Stimulated activated CD8-positive, alpha-beta memory T cell treated with anti-CD3 and anti-CD28 coated beads, Interleukin-2, amount 100 ng/mL, for 48 hours (primary cell): Measurements from ENCODE around the gene MMP24.
A peak's percentile ranks its signal among the peaks of the same experiment; 100 is the strongest.

Experiments
- DNase-seq, 2 donors: peaks; one replicate each; pipeline ENCODE4 v3.0.0-alpha.2; 2020; ENCODE audit warnings: low read depth in 2 of 2

Gene MMP24

DNA sequence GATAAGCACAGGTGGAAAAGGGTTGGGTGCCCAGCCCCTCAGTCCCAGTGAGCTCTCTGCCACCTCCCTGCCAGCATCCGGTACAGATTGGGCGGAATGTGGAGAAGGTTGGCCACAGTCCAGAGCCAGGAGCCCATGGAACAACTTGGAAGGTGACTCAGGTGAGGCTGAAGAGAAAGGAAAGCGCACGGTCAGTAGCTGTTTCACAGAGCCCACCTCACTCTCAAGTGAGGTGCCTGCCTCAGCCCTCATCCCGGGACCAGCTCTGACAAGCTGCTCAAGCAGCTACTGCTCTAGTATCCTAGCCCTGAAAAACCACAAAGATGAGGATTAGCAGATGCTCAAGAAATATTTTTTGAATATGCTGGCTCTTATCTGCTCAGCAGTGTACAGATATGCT, 52.5 kb downstream of the MMP24 start:
- DNase-seq, result no peak

DNA sequence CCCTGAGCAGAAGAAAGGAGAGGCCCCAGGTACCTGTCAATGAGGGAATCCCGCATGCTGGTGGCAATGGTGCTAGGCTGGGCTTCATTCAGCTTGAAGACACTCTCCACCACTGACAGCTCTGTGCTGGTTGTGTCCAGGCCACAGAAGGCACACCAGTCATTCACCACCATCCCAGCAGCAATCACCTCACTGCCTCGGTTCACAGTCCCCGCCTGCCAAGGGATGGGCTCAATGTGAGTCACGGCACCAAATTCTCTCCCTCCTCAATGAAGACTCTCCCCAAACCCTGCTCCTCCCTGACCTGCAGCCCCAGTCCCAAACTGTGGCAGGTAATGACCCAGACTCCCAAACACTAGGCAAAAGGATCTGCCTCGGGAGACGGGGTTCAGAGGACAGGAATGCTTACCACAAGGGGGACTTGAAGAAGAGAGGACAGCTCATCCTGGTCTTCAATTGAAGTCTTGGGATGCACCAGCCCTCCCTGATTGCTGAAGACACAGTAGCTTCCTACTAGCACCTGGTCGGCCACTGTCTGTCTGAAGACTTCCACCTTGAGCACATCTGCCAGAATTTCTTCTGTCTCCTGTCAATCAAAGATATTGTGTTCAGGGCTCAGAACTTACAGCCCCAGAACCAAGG, 53.2 kb downstream of the MMP24 start:
- no peak for DNase-seq

DNA sequence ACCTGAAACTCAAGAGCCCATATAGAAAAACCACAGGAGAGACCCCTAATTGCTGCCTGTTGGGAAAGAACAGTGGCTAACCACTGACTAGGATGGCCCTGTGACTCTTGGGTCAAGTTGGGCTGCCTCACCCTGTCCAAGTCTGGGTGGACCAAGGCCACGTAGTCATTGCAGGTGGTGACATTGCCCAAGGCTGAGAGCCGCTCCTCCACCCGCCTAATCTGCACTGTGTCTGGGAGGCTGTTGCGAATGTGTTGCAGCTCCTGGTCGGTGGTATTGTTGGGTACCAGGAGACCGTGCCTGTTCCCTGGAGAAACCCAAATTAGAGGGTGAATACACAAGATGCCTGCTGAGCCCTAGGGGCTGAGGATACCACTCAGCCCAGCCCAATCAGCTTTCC, 54.0 kb downstream of the MMP24 start:
- DNase-seq, result no peak

DNA sequence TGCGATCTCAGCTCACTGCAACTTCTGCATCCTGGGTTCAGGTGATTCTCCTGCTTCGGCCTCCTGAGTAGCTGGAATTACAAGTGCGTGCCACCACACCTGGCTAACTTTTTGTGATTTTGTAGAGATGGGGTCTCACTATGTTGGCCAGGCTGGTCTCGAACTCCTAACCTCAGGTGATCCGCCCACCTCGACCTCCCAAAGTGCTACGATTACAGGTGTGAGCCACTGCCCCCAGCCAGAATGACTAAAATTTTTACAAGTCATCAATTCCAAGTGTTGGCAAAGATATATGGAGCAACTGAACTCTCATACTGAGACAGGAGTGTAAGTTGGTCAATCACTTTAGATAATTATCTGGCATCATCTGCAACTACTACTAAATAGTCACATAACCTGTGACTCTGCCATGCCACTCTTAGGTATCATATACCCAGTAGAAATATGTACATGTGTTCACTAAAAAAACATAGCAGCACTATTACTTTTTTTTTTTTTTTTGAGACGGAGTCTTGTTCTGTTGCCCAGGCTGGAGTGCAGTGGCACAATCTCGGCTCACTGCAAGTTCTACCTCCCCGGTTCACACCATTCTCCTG, 55.1 kb downstream of the MMP24 start:
- DNase-seq, result no peak

DNA sequence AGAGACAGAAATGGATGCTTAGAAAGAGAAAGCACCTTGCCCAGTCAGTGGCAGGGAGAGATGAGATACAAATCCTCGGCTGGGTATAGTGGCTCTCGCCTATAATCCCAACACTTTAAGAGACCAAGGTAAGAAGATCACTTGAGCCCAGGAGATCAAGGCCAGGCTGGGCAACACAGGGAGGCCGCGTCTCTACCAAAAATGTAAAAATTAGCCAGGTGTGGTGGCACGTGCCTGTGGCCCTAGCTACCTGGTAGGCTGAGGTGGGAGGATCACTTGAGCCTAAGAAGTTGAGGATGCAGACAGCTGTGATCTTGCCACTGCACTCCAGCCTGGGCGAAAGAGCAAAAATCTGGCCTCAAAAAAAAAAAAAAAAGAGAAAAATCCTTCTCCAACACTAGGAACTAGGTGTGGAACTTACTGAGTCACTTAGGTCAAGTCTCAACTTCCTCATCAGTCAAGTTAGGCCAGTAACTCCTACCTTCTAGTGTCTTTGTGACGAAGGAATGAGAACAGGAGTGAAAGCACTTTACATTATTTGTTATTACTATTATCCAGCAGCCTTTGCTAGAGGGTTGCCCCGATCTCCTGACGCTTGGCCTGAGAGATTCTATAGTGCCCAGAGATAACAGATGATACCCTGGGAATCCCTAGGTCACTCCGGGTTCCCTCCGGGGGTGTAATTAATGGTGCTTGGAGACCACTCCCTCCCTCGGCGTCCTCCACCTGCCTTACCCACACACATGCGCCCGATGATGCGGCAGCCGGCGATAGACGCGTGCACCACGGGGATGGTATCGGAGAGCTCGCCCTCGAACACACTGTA, 57.2 kb downstream of the MMP24 start:
- DNase-seq, result no peak

DNA sequence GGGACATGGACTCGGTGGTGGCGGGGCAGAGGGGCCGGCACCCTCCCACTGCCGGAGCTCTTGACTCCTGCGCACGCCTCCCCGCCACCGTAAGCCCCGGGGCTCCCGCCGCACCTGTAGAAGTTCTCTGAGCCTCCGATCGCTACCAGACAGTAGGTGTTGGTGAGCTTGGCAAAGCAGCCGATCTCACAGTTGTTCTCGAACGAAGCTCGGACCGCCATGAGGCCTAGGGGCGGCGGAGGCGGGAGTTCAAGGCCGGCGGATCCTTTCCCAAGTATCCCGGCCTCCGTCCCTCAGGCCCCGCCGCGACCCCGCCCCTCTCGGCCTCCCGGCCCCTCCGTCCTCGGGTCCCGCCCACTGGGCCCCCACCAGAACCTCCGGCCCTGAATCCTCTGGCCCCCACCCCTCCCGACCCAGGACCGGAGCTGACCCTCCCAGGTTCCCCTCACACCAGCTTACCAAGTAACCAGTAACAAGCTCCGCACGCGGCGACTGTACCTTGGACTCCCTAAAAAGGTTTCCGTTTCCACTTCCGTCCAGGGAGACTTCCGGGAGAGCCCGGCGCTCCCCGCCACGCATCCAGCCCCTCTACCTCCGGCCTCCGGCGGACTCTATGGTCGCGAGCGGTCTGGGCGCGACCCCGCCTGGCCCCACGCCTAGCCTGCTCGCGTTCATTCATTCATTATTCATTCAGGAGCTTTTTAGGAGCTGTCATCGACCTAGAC, 57.9 kb downstream of the MMP24 start, which contains the start of gene EIF6:
Gene EIF6 (minus strand): TSS at position 506 of the 725 bp plus-strand sequence. CDS start 285 bp downstream, at position 221.
- peak; percentile 65 to 75 for DNase-seq

DNA sequence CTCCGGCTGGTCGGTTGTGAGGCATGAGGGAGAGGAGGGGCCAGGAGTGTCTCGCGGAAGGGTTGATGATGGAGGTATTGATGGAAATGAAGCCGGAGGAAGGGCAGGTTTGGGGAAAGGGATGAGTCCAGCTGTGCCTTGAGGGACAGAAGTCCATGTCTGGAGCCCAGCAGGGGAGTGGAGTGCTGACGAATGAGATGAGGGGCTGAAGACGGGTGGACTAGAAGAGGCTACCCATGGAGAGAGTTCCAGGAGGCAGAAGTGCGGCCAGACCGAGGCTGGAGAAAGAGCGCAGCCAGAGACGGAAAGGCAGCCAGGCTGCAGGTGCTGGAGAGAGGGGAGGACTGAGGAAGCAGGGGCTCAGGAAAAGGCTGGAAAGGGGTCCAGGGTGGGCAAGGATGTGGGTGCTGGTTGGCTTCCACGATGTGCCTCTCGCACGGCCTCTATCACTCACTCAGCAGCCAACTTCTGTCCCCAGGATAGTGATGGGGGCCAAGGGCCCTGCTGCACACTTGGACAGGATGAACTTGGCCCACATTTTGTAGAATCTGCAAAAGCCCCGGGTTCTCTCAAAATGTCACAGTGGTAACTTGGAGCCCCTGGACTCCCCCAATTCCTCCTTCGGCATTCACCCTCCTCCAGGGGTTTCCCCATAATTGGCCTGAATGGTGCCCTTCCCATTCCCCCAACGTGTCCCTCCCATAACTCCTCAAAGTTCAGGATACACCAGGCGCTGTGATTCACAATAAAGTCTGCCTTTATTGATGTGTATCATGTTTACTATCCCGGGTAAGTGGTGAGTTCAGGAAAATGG, 58.7 kb downstream of the MMP24 start:
- no peak for DNase-seq

DNA sequence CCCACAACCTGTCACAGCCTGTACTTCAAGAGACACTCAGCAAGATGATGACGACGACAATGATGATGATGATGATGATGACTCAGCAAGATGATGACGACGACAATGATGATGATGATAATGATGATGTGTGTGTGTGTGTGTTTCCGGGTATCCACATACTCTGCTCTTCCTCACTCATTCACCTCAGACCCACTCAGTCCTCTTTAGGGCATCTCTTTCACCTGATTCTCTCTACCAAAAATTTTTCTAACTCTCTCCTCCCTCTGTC, 59.3 kb downstream of the MMP24 start:
- DNase-seq, result no peak

DNA sequence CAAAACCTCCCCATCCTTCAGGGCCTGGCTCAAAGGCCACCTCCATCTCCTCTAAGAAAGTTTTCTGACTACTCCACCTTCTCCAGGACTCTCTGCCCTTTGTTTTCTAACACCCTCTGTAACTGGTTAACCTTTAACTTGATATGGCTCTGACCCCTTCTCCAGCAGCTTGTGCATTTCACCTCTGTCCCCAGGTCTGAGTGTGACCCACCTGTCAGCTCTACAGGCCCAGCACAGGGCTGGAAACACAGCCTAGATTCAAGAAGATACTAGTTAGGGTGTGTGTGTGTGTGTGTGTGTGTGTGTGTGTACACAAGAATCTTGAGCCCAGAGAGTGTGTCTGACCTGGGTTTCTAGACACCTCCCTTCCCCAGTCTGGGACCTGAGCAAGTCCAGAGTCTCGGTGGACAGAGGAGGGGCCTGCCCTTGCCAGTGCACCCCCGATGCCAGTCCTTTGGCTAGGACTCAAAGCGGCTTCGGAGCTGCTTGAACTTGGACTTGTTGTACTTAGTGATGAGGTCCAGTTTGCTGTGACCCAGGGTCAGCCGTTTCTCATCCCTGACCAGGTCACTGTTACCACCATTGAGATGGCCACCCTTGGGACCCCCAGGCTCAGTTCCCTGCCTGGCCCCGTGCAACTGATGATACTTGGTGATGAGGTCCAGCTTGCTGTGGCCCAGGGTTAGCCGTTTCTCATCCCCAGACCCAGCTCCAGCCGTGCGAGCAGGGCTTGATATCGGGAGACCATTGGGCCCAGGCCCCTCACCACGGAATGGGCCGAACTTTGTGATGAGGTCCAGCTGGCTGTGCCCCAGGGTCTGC, 59.8 kb downstream of the MMP24 start:
- no peak for DNase-seq

DNA sequence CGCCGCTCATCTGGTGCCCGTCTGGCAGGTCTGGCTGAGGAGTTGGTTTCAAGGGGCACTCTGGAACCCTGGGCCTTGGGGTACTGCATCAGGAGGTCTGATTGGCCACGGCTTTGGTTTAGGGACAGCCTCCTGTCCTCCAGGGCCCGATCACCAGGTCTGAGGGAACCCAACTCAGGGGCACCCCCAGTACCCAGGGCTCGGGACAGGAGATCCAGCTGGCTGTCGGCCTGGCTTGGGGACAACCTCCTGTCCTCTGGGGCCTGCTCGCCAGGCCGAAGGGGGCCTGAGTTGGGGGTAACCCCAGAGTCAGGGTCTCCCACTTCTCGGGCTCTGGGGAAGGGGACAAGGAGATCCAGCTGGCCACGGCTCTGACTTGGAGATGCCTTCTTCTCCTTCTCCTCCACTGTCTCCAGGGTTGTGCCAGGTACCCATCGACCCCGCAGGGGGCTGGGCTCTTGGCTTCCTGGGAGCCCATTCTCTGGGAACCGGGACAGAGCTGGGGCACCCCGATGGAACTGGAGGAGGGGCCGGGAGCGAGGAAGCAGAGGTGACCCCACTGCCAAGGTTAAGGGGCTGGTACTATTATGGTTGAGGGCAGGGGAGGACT, 60.5 kb downstream of the MMP24 start:
- DNase-seq, result no peak

DNA sequence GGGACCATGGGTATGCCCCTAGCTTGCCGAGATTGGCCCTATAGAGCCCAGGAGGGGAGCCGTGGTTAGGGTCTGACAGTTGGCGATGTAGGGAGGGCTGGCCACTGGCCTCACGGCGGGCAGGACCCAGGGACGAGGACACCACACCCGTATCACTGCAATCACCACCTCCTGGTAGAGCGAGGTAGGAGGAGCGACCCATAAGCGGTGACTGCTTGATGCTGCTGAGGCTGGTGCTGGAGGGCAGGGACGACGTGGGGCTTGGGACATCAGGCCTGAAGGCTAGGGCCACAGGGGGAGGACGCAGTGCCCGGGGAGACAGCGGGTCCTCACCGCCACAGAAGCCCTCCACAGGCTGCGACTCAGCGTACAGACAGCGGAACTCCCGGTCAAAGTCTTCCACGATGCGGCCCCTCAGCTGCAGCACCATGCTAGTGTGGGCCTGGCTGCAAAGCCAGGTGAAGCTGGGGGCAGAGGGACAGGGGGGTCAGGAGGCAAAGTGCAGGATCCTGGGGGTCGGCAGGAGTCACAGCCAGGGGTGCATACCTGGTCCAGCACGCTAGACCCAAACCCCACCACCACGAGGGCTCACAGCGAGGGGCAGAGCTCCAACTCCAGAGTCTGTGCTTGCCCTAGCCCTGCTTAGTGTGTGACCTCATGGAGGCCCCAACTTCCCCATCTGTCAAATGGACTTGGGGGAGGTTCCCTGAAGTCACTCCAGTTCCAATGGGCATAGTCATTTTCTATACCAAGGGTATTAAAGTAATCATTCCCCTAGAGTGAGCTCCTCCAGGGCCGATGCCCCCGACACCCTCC, 61.2 kb downstream of the MMP24 start:
- no peak for DNase-seq

DNA sequence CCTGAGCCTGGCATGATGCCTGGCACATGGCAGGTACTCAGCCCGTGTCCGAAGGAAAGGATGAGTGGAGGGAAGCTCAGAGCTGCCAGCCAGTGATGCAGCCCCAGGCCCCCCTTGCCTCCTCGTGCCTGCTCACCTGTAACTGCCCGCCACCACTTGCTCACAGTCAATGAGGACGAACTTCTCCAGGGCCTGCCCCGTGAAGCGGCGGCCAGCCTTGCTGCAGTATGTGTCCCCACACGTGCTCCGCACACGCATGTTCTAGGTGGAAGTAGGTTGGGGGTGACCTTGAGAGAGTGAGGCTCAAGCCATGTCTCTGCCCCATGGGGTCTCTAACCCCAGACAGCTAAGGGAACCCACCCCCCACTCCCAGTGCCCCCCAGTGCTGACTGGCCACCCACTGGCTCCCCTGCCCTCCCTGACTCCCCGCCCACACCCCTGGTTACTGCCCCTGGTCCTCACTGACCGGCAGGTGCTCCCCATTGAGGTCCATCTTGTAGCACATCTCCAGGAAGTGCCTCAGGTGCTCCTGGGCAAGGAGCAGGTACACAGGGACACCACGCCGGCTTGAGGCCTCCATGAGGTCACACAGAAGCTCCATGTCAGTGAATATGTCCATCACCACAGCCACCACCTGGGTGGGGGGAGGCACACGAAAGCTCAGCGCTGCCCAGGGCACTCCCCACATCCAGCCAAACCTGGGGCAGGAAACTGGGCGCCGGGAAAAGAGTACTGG, 62.0 kb downstream of the MMP24 start:
- no peak for DNase-seq

DNA sequence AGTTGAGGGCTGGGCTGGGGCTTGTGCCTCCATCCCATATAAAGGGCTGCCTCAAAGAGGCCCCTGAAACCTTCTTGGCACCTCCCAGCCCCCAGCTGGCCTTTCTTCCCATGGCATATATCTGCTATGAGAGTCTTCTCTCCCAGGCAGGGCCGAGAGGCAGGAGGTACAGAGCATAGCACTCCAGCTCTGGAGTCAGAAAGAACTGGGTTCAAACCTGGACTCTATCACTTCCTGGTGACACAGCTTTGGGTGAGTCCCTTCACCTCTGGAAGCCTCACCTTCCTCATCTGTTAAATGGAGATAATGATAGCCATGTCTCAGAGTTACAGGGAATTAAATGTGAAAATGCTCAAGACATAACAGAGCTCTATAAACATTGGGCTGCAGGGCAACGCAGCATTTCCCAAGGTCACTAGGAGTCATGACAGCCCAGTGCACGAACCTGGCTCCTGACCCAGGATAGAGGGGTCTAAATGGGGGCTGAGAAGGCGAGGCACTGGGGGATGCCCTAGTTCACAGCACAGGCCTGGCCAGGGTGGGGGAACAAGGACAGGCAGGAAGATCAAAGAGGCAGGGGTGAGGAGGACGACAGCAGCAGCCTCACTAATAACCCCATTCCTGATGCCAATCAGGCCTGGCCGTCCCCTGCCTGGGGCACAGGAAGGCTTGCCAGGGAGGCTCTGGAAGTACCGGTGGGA, 63.8 kb downstream of the MMP24 start:
- no peak for DNase-seq

DNA sequence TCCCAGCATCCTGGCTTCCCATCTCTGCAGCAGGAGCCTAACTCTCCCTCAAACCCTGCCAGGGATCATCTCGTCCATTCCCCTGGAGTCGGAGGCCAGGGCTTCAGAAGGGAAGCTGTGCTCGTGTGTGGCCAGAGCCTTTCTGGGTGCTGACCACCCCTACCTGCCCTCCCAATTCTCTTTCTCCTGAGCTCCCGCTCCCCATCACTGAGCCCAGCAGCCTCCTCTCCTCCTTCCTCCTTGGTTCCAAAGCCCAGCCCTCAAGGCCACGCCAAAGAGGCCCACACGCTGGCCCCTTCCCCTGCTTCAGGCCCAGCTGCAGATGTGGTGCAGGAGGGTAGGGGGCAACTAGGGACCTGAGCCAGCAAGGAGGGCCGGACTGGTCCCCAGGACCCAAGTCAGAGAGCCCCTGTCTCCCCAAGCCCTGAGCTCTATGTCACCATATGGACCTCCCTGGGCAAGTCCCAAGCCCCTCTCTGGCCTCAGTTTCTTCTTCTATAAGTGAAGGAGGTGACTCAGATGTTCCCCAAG, 64.5 kb downstream of the MMP24 start:
- DNase-seq, result no peak

DNA sequence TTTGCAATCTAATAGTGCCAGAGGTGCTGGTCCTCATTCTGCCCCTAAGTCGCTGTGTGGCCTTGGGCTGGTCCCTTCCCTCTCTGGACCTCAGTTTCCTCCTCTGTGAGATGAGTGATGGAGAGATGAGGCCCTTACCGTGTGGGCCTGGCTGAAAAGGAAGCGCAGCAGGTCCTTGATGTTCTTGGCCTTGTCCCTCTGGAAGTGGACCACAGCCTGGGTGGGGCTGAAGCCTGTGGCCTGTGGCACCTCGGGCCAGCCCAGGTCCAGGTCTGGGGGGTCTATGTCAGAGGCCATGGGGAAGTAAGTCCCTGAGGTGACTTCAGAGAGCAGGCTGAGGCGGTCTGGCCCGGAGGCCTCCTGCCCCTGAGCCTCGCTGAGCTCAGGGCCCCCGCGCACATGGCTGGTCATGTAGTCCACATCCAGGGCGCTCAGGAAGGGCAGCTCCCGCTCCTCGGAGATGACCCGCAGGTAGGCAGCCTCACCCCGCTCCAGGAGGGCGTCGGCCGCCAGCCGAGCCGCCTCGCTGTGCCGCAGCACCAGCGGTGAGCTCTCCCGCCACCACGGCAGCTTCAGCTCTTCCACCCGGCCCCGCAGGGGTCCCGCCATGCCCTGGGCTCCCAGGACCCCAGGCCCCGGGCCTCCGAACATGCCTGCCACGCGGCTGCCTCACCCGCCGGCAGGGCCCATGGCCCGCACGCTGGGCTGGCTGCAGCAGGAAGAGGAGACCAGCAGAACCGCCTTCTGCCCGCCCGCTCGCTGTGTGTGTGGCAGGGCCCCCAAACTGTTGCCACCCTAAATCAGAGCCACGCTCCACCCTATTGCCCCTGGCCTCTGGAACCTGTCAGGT, 65.4 kb downstream of the MMP24 start, which contains the start of gene FAM83C:
Gene FAM83C (minus strand): TSS at position 772 of the 850 bp plus-strand sequence. CDS start 121 bp downstream, at position 651.
- no peak for DNase-seq

DNA sequence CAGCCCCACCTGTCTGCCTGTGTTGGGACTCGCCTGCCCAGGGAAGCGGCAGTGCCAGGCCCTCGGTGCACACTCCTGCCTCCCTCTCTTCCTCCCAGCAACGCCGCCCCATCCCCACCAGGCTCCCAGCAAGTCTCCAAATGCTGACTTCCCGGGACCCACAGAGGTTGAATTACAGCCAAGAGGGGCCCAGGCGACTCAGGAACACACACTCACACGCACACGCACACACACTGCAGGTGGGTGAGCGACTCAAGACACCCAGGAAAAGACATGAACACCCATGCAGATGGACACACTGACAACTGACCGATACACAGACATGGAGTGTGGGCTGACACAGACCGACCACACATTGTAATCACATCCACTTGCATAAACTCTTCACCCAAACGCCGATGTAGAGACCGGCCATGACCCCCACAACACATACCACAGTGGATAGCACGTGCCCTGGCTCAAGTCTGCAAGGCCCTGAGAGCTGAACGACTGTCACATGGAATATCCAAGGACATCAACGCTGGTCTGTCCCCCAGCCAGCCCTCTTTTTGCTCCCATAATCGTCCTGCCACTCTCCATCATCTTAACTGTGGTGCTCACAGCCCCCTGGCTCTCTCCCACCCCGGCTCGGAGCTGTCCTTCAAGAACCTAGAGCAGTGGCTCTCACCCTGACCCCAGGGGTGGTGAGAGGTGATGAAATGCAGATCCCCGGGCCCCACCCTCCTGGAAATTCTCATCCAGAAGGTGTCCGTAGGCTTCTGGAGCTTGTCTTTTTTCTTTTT, 66.2 kb downstream of the MMP24 start:
- no peak for DNase-seq
